Skeletal muscle cell (primary cell): ENCODE measurements around the gene TLR1.
A peak's percentile ranks its signal among the peaks of the same experiment; 100 is the strongest.
"Not testable (repeated sequence)": the region's sequence is repeated elsewhere in the genome, so short reads cannot be mapped to it uniquely, and the experiment has no call there.

Source experiments
- DNase-seq: peaks from one replicate; pipeline ENCODE4 v3.0.0-alpha.2; 2010; ENCODE audit warnings: low read depth
- H3K4me3 ChIP-seq: 2 replicates; pipeline ENCODE4 v1.5.1; 2011; ENCODE audit warnings: low read depth, mild to moderate bottlenecking, control low read depth, low read length, moderate library complexity

TLR1 gene

DNA sequence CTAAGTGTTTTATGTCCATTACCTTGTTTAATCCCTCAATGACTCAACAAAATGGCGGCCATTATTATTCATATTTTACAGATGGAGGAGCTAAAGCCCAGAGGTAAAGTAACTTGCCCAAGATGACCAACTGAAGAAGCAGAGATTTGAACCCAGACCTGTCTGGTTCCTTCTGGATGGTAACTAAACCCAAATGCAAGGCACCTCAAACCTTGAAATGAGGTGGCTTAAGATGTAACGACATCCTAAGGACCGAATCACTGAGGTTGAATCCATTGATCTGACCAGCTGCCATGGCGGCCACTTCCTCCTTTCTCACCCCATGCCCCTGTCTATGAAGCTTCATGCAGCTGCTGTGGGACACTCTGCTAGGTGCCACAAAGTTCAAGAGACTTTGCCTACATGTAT lies 22.7 kb downstream of the TLR1 start:
- no peak for DNase-seq
- no peak overlapping the region for H3K4me3 ChIP-seq

DNA sequence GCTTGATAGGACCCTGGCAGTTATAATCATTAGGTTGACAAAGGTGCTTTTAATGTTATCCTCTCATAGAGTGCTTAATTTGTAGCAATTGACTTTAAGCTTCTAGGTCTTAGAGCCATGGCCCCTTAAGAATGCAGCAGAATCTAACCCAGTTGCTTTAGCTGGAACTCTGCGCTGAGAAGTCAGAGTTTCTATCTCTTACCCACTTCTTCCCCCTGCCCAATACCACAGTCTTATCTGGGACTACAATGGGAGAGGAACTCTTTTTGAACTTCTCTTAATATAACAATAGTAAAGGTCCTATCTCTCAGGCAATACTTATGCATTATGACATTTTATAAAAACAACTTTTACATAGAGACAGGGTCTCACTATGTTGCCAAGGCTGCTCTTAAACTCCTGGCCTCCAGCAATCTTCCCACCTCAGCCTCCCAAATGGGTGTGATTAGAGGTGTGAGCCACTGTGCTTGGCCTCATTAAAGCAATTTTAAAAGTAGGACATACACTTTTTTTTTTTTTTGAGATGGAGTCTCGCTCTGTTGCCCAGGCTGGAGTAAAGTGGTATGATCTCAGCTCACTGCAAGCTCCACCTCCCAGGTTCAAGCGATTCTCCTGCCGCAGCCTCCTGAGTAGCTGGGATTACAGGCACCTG lies 23.6 kb downstream of the TLR1 start:
- no peak overlapping the region for H3K4me3 ChIP-seq
- DNase-seq: no peak

DNA sequence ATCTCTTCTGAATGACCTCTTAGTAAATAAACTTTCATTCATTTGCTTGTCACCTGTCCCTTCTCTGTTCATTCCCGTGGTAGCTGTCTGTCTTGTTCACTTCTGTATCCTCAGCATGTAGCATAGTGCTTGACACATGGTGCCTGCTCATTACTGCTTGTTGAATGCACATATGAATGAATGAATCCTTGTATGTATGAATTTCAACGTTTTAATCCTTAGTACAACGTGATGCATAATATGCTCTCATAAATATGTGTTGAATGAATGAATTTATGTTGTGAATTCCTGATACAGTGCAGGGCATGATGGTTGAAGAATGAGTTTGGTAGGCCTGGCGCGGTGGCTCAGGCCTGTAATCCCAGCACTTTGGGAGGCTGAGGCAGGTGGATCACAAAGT lies 24.8 kb downstream of the TLR1 start:
- no peak for DNase-seq
- no peak overlapping the region for H3K4me3 ChIP-seq

DNA sequence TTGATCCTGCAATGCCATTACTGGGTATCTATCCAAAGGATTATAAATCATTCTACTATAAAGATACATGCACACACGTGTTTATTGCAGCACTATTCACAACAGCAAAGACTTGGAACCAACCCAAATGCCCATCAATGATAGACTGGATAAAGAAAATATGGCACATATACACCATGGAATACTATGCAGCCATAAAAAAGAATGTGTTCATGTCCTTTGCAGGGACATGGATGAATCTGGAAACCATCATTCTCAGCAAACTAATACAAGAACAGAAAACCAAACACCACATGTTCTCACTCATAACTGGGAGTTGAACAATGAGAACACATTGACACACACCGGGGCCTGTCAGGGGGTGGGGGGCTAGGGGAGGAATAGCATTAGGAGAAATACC lies 26.7 kb downstream of the TLR1 start:
- H3K4me3 ChIP-seq, DNase-seq: not testable (repeated sequence)

DNA sequence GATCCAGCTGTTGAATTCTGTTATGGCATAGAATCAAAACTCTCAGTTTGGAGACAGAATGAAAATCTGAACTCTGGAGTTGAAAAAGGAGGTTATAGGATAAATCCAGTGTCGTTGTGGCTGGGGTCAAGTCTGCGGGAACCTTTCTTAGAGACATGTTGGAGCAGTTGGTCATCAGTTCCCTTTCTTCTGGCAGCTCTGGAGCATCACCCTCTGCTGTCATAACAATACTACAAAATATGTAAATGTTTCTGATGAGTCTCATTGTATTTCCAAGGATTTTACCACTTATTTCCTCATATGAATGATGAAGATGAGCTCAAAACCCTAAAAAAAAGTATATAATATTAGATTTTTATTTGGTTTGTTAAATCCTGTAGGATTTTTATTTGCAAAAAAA lies 29.3 kb downstream of the TLR1 start:
- H3K4me3 ChIP-seq: no peak overlapping the region
- no peak for DNase-seq

DNA sequence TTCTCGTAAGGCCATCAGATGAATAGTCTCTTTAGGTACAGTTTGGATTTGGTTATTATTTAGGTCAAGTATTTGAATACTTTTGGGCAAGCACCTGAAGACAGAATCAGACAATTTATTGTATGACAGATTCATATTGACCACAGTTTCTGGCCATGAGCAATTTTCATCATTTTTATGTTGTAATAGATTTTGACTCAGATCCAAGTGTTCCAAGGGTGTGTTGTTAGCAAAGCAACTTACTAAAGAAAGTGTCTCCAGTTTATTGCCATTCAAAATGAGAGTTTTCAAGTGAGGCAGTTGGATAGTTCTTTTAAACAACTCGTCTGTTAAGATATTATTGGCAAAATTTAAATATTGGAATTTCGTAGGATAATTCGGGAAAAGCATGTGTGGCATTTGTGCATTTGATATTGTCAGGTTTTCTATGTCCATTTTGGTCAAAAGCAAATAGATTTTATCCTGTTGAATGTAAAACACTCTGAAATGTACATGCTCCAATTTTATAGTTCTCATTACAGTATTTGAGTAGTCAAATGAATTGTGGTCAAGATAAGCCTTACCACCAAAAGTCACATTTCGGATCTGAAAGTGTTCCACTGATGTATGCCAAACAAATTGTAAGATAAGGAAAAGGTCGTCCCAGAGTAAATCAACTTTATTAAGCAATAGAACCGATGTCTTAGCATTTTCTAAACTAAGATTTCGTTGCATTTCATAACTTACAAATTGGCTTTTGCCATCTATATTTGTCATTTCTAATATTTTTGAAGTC lies 30.2 kb downstream of the TLR1 start:
- no peak overlapping the region for H3K4me3 ChIP-seq
- no peak for DNase-seq

DNA sequence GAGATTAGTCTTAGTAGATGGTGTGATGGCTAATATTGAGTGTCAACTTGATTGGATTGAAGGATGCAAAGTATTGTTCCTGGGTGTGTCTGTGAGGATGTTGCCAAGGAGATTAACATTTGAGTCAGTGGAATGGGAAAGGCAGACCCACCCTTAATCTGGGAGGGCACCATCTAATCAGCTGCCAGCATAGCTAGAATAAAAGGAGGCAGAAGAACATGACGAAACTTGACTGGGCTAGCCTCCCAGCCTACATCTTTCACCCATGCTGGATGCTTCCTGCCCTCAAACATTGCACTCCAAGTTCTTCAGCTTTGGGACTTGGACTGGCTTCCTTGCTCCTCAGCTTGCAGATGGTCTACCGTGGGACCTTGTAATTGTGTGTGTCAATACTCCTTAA lies 34.3 kb downstream of the TLR1 start:
- not testable (repeated sequence) for DNase-seq, H3K4me3 ChIP-seq

DNA sequence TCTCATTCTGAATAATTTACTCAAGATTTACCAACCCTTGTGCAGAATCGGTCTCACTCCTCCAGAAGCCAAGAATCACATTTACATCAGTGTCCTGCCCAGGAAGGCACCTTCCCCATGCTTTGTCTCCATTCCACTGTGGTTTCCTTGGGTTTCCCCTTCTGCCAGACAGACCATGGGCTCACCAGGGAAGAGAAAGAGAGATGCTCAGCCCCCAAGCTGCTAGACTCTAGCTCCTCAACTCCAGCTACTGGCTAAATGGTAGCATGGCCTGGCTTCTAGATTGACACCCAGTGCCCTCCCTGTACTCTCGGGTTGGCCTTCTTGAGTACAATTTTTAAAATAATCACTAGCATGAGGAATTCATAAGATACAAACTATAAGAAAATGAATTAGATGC lies 34.7 kb downstream of the TLR1 start:
- no peak for DNase-seq
- H3K4me3 ChIP-seq: no peak overlapping the region

DNA sequence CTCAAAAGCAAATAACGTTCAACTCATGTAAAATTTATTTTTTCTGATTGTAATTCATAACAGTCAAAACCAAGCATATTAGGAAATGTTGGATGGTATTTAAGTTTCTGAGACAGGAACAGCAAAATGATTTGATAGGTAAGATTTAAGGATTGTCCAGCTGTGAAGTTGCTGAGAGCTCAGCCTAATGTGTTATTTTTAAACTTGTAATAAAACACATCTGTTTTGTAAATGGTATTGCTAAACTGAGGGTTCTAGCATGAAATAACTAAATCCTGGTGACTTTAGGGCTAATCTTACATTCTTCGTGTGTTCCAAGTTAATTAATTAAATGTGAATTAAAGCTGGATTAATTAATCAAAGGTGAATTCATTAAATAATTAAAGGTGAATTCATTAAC lies 35.1 kb downstream of the TLR1 start:
- no peak overlapping the region for H3K4me3 ChIP-seq
- no peak for DNase-seq

DNA sequence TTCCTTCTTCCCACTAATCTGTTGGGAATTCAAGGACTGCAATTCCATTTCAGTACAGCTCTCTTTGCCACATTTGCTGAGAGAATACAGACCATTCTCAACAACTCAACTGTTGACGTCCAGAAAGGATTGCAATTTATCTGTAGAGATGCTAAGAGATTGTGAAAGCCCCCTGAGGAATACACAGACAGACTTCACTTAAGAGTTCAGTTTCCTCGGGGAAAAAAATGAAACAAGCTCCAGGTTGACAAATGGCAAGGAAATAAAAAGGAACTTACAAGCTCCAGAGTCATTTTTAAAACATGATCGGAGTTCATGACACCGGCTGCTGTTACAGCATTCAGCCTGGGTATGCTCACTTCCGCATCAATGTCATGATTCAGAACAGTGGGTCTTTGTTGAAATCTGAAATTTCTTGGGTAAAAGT lies 35.6 kb downstream of the TLR1 start:
- H3K4me3 ChIP-seq: no peak overlapping the region
- peak; percentile 75 for DNase-seq

DNA sequence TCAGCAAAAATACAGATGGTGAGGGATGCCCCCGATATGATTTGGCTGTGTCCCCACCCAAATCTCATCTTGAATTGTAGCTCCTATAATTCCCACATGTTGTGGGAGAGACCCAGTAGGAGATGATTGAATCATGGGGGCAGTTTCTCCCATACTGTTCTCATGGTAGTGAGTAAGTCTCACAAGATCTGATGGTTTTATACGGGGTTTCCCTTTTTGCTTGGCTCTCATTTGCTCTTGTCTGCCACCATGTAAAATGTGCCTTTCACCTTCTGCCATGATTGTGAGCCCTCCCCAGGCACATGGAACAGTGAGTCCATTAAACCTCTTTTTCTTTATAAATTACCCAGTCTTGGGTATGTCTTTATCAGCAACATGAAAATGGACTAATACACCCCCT lies 37.7 kb downstream of the TLR1 start:
- DNase-seq, H3K4me3 ChIP-seq: not testable (repeated sequence)

DNA sequence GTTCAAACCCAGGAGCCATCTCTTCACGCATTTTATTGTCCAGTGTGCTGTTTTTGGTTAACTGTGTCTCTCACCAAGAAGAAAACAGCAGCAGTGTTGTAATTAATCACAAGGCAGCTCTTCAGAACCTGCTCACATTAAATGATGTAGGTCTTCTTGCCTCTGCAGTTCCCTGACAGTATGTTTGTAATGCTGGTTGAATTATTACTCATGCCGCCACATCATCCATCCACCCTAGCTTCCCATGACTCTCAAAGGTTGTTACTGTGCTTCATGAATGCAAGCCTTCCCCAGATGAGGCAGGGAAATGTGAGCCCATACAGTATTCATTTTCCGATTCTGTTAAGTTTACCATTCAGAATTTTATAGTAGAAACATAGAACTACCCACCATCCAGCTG lies 39.2 kb downstream of the TLR1 start:
- peak; percentile 69 for DNase-seq

DNA sequence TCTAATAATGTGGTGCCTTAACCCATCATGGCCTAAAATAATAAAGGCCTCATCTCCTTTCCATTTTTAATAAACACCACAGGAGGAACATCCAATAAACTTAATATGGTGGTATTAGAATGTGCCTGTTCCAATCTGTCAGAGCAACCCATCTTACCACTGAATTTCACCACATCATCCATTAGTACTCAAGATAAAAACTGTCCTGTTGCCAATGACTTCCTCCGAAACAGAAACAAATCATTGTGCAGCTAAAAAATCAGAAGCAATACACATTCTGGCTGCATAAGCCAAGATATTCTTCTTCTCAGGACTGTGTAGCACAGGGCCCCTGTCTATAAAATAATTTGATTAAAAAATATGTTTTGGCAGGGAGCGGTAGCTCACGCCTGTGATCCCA lies 40.3 kb downstream of the TLR1 start:
- no peak for DNase-seq
- no peak overlapping the region for H3K4me3 ChIP-seq

More for the DNA sequence above, 39.2 kb downstream of the TLR1 start:
- H3K4me3 ChIP-seq: no peak overlapping the region

DNA sequence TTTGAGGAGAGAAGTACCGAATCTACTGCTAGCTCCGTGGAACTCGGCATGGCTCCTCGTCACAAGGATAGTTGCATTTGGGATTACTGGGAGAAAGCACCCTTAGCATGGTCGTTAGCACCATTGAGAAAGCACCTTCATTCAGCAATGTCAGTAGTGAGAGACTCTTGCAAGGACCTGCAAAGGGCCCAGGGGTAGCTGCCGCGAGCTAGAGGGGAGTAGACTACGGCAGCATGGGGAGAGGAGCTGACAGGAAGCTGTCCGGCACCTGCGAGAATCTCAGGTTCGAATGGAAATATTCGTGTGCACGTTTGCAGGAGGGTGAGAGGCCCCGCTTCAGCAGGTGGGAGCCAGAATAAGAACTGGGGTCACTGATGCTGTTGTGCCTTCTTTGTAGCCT lies 42.0 kb downstream of the TLR1 start:
- H3K4me3 ChIP-seq: no peak overlapping the region
- no peak for DNase-seq

DNA sequence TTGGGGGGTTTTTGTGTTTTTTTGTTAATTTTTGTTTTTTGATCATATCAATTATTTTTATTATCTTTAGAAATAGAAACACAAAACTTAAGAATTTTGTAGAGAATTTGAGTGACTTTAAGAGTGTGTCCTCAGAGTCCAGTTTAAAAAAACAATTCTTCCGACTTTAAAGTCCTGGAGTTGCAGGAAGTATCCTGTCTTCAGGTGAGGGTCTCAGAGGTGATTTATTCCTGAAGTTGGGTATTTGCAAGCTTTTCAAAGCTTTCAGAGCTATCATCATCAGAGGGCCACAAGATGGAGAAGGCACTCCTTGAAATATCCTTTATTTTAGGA lies 44.8 kb downstream of the TLR1 start:
- no peak for DNase-seq

DNA sequence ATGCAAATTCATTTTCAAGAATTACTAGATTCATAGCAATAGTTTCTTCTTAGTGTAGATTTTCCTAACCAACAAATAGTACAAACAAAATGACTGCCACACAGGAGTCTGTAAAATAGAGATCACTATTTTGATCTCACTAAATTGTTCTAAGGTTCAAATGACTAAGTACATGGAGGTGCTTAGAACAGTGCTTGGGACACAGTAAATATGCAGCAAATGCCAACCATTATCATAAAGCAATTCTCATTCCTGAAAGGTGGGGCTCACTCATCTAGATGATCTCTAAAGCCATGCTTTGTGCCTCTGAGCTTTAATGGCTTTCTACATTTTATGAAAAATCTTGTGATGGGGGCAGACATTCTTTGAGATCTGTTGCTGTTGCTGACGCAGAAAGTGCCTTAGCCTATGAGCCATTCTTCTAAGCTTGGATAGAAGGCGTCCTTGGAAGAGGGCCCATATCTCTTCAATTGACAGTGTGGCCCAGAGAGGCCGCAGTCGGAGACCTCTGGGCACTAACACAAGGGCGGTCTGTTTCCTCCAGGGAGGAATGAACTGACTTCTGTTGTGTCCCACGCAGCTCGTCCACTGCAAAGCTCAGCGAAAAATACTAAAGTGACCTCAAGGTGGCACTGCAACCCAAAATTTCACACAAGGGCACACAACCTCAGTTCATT lies 45.3 kb downstream of the TLR1 start:
- DNase-seq: peak; percentile 82
- no peak overlapping the region for H3K4me3 ChIP-seq

More for the DNA sequence above, 44.8 kb downstream of the TLR1 start:
- no peak overlapping the region for H3K4me3 ChIP-seq

DNA sequence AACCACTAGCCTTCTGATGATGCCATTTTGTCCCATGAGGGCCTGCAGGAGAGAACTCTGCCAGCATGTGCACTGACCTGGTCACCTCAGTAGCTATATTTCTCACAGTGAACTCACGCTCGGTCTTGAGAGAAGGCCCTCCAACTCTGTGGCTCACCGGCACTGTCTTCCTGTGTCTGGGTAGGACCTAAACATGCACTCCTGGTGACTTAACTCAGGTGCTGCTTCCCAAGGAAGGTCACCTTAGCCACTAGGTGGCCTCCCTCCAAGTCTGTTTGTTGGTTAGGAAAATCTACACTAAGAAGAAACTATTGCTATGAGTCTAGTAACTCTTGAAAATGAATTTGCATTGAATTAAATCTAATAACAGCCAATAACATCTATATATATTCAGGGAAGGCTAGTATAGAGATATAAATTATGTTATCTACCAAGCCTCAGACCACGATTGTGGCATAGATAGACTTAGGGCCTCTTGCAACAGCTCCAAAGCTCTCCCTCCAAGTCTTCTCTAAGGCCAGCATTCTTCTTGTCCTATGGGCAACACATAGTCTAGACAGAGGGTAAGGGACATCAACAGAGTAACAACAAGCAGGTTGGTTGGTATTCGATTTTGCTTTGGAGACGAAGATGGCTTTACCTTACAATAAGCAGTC lies 46.5 kb downstream of the TLR1 start:
- no peak for DNase-seq
- H3K4me3 ChIP-seq: no peak overlapping the region

DNA sequence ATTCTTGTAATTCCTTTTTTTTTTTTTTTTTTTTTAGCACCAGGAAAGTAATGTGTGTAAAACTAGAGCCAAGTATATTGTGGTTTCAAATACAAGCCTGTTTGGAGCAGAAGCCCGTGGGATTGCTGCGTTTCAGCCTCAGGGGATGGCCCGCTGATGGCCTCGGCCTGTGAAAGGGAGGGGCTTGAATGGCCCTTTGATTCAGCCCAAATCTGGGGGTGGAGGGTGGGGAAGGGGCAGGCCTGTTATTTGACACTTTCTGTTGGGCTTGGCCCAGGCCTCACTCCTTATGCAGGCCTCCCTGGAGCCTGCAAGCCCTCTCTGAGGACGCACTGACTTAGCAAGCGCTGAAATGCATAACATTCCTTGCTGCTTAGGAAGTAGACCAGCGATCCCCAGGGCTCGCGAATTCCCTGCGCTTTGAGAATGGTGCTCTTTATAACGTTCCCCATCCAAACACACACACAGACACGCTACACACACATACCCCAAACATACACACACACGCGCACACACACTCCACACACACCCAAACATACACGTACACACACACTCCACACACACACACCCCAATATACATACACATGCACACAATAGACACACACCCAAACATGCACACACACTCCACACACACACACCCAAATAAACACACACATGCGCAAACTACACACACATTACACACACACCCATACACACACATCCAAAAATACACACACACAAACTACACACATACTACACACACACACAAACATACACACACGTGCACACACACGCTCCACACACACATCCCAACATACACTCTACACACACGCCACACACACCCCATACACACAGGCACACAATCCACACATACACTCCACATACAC lies 51.4 kb downstream of the TLR1 start:
- peak; percentile 99 for DNase-seq
- peak overlapping the region; percentile 8 for H3K4me3 ChIP-seq

DNA sequence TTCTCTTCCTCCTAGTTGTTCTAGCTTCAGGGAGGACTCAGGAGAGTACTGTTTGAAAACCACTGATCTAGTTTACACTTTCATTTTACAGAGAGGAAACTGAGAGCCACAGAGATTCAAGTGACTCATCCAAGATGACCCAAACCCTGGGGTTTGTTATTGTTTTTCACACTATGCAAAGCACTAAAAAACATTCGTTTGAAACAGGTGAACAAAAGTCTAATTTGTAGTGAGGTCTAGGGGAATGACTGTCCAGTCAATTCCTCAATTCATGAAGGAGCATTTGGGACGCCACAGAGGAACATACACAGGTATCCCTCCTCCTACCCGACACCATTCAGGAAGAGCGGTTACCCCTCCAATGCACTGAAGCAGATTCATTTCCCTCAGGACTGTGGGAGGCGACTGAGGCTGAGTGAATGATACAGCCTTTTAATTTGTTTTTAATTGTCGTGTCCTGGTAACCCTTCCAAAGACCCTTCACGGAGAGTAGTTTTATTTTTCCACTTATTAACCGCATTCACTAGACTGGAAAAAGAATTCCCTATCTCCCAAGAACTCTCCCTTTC lies 52.1 kb downstream of the TLR1 start:
- peak overlapping the region; percentile 8 for H3K4me3 ChIP-seq
- DNase-seq: no peak
